Measurements from ENCODE around the gene CIB4.

DNA sequence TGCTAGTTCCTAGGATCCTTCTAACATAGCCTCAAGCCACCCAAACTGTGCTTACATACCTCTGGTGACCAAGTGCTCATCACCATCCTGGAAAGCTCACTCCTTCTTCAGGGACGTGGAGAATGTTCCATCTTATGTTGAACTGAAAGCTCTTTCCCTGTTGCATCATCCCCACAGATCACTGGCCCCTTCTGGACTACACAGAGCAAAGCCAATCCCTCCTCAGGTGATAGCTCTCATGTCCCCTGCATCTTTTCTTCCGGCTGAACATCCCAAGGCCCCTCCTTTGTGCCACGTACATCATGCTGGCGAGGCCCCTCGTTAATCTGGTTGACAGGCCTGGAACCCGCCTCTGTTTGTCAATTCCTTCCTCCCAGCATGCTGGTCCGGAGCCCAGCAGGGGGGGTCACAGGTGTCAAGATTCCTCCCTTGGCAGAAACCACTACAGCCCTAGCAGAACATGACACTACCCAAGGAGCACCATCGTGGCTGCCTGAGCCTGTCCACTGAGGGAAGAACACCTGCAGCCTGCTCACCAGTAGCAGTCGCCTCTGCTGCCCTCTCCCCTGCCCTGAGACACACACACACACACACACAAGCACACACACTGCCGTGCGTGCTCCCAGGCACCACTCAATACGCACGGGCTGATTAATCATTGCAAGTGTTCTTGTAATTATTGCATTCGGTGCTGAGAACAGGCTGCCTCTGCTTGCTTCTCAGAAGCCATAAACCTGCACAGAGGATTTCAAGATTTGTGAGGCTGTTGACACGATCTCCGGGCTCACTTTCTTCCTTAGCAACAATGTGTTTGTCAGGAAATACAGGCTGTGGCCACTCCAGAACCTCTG lies 45.0 kb upstream of the CIB4 start:
- no peak for TF ChIP-seq CTCF (IDR thresholded peaks at IDR 0.05)
- no peak for TF ChIP-seq POLR2A (IDR thresholded peaks at IDR 0.05)
